ENCODE results near the gene C1QTNF3. TPM values are rescaled to one million over a fixed set of nuclear protein-coding genes. Genes with fewer than 3 reads are reported as not detected.
A peak's percentile ranks its signal among the peaks of the same experiment; 100 is the strongest.

C1QTNF3 gene
- total and polyA plus RNA-seq, 12 donors = 0.42 to 13.0 (median 1.9) TPM

- TF ChIP-seq CTCF (IDR thresholded peaks at IDR 0.05) (no peak), POLR2A (IDR thresholded peaks at IDR 0.05) (no peak)
- Histone ChIP-seq H3K4me1 (replicated peaks in 1 of 2) (peaks cover 9 to 33% of the 10 kb centered on the region in 2 donors), H3K27me3 (no peaks in the 10 kb centered on the region), H3K4me3 (no peak overlapping the region), H3K9me3 (replicated peaks in 1 of 3) (no peaks in the 10 kb centered on the region), H3K36me3 (replicated peaks in 1 of 2) (peaks cover 0 to 5% of the 10 kb centered on the region in 2 donors), H3K27ac (no peak overlapping the region)
- WGBS, 4 donors = 61 to 65% (median 64%) methylated on average over 4 of the region's 4 CpGs
- DNase-seq = no peak
- intact Hi-C loops (cut with DNase I) = no loop called here
Observed at GRCh38 chr5:34003941-34004340, 39.1 kb downstream of the C1QTNF3 start.

- Histone ChIP-seq H3K27ac (no peak overlapping the region), H3K4me1 (replicated peaks in 1 of 2) (peaks cover 9 to 28% of the 10 kb centered on the region in 2 donors)
- intact Hi-C loops (cut with DNase I) = no loop called here
Observed at GRCh38 chr5:34002629-34003328, 40.2 kb downstream of the C1QTNF3 start.

GRCh38 chr5:34001241-34001841 is 41.7 kb downstream of the C1QTNF3 start:
- H3K36me3 ChIP-seq (replicated peaks in 1 of 2) = peaks cover 0 to 5% of the 10 kb centered on the region in 2 donors
- peak in 1 of 7 donors; percentile 86 for DNase-seq
- no peaks in the 10 kb centered on the region for H3K27me3 ChIP-seq
- TF ChIP-seq POLR2A (IDR thresholded peaks at IDR 0.05) (no peak), CTCF (IDR thresholded peaks at IDR 0.05) (no peak)
- no peak overlapping the region for H3K4me3 ChIP-seq
- H3K4me1 ChIP-seq (replicated peaks in 1 of 2) = peaks cover 0 to 19% of the 10 kb centered on the region in 2 donors
- 73 to 88% (median 86%) methylated on average over 10 of the region's 10 CpGs for WGBS, 4 donors
- intact Hi-C loops (cut with DNase I) = no loop called here
- peak overlapping the region in 1 of 5 donors; percentile 4 for H3K27ac ChIP-seq
- H3K9me3 ChIP-seq (replicated peaks in 1 of 3) = no peaks in the 10 kb centered on the region

More at GRCh38 chr5:34002629-34003328, 40.2 kb downstream of the C1QTNF3 start:
- H3K27me3 ChIP-seq = no peaks in the 10 kb centered on the region
- WGBS, 4 donors = 97 to 98% (median 97%) methylated on average over 9 to 10 of the region's 10 CpGs
- peaks cover 0 to 5% of the 10 kb centered on the region in 2 donors for H3K36me3 ChIP-seq (replicated peaks in 1 of 2)
- no peak for DNase-seq
- no peak overlapping the region for H3K4me3 ChIP-seq
- H3K9me3 ChIP-seq (replicated peaks in 1 of 3) = no peaks in the 10 kb centered on the region
- TF ChIP-seq CTCF (IDR thresholded peaks at IDR 0.05) = no peak
- no peak for TF ChIP-seq POLR2A (IDR thresholded peaks at IDR 0.05)

GRCh38 chr5:33999978-34000377 is 43.0 kb downstream of the C1QTNF3 start:
- intact Hi-C loops (cut with DNase I) = loop anchor here in 1 of 2 donors (5.0 kb wide), 1 partner anchor 467 kb away; no protein-coding TSS in a partner anchor
- WGBS, 4 donors = 95 to 98% (median 95%) methylated on average over 4 of the region's 4 CpGs
- H3K27ac ChIP-seq = no peak overlapping the region
- H3K27me3 ChIP-seq = no peaks in the 10 kb centered on the region
- peaks cover 0 to 12% of the 10 kb centered on the region in 2 donors for H3K4me1 ChIP-seq (replicated peaks in 1 of 2)
- H3K4me3 ChIP-seq = no peak overlapping the region
- DNase-seq = no peak
- peaks cover 0 to 5% of the 10 kb centered on the region in 2 donors for H3K36me3 ChIP-seq (replicated peaks in 1 of 2)
- no peaks in the 10 kb centered on the region for H3K9me3 ChIP-seq (replicated peaks in 1 of 3)
- TF ChIP-seq CTCF (IDR thresholded peaks at IDR 0.05) = no peak
- TF ChIP-seq POLR2A (IDR thresholded peaks at IDR 0.05) = no peak
